HG03521 (cell line): ENCODE data around the gene LILRA5.
"Not testable (repeated sequence)": the region's sequence is repeated elsewhere in the genome, so short reads cannot be mapped to it uniquely, and the experiment has no call there.

Experiments
- ATAC-seq: cut with Tn5 transposase; IDR thresholded peaks from one replicate; pipeline ENCODE4 v1.9.1; 2021; ENCODE audit warnings: mild to moderate bottlenecking, moderate library complexity; ENCODE audit not compliant: unreplicated experiment

LILRA5 gene

DNA sequence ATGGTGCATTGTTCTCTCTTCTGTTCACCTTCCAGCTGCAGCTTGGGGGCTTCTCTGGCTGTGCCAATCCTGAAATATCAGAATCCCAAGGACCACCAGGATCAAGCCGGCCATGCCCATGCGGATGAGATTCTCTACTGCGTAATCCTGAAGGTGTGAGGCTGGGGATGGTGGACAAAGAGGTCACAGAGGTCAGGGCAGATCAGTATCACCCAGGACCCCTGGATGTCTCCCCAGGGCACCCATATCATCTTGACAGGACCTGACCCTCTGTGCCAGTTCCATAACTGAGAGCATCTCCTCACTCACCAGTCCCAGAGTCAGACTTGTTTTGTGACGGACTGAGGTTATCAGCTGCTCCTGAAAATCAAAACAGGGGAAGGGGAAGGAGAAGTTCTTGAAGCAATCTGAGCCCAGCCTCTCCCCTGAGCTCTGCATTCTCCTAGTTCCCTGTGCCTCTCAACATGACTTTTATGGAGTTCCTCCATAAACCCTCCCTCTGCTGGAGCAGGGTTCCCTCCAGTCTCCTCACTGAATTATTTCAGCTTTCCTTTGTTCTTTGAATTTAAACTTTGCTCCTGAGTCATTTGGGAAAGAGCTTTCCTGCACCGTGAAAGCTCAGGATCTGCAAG is 5.5 kb downstream of the LILRA5 start:
- no peak for ATAC-seq

DNA sequence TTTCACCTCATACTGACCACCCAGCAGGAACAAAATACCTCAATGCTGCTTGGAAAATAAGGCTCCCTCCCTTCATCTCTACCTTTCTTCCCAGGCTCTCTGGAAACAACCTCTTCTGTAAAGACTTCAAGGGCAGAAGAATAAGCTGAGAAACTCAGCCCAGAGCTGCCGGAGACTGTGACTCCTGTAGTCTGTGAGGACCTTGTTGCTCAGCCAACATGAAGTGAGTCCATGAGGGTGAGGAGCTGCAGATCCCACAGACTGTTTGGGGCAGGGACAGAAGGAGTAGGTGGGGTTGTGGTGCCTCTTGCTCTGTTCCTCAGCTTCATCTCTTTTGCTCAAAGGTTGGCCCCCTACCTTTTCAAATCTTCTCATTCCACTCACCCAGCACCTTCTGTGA is 7.8 kb downstream of the LILRA5 start:
- no peak for ATAC-seq

DNA sequence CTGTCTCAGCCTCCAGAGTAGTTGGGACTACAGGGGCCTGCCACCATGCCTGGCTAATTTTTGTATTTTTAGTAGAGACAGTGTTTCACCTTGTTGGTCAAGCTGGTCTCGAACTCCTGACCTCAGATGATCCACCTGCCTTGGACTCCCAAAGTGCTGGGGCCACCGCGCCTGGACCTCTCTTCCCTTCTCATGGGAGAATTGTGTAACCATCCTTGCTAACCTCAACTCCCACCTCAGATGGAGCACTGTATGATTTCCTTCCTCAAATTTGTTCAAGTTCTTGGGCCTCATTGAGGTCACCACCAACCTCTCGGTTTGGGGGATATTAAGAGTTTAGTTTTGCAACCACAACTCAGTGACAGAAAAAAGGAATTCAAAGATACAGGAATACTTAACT is 10.7 kb downstream of the LILRA5 start:
- no peak for ATAC-seq

DNA sequence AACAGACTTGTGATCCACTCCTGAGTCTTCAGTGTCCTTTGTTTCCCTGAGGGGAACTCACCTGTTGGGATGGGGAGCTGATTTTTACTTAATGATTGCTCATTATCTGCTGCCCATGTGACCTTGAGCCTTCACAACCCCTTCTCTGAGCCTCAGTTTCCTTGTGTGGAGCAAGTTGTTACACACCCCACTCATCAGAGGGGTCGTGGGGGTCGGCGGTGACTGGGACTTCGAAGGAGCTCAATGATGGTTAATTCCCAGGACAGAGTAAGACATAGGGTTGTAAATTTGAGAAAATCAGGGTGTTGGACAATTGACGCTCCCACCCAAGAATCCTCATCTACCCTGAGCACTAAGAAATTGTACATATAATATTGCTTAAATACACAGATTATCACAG is 13.5 kb downstream of the LILRA5 start:
- ATAC-seq = no peak

DNA sequence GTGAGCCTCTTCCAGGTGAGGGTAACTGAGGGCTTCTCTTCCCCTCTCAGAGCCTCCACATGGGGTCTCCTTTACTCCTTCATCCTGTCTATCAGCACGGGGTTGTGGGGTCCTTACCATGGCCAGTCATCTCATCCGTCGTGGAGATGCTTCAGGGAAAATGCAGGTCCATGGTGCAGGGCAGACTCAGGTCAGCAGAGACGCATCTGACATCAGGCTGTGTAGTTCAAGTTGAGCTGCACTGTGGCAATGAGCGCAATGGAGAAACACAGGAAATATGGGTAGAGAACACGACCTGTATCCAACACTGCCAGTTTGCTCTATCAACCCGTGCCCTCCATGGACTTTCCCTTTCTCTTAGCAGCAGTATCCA is 13.9 kb downstream of the LILRA5 start:
- ATAC-seq = no peak

DNA sequence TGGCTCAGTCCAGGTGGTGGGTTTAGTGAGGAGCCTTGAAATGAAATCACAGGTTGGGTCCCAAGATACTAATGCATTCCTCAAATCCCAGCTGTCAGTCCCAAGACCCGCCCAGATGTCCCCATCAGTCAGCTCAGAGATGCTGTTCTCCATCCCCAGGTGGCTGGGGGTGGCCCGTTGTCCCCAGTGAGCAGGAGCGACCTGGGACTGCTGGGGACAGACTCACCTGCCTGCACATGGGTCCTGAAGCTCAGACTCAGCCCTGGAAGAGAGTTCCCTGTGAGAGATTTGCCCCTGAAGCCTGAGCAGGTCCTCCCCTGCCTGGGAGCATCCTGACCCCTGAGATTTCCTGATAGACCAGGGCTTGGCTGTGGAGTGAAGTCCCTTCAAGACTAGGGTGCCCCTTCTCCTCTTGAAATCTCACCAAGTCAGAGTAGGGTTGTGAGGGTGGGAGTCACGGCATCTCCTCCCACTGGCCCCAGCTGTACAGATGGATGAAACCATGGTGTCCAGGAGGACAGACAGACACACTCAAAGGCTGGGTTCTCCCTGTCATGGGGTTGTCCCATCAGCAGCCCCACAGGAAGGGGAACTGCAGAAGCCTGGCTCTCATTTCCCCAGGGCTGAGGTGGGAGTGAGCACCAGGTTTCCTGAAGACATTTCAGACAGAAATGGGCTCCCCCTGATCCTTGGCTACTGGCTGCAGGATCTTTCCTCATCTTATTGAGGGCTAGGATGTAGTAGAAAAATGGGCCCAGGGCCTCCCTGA is 14.4 kb downstream of the LILRA5 start:
- no peak for ATAC-seq

DNA sequence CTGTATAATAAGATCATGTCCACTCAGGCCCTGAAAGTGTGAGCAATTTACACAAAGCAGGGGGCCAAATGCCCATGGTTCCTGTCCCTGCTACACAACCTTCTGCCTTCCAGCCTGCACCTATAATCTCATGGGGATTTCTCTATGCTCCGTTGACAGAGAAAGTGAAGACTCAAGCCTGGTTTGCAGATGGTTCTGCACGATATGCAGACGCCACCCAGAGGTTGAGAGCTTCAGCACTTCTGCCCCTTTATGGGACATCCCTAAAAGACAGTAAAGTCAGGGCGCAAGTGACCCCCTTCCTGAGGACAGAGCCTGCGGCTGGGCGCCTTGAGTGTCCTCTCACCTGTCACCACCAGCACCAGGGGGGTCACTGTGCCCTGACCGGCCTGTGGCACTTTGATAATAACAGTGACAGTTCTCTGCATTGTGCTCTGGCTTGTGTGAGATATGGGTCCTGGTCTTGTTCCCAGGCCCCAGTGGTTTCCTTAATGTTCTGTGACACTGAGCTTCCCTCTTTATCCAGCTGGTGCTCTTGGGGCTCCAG is 15.1 kb downstream of the LILRA5 start:
- no peak for ATAC-seq

DNA sequence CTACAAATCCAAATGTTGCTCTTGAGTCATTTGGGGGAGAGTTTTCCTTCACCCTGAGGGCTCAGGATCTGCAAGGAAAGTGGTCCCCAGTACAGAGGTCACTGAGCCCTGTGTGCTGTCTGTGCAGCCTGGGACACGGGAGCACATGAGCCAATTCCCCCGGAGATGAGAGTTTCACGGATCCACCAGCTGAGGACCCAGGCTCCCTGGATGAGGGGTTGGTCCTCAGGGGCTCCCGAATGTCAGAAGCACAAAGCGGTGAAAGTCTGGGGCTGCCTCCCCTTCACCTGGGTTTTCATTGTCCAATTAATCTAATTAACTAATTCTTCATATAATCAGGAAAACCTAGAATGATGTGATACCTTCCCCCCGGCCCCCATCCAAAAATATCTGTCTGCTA is 18.4 kb downstream of the LILRA5 start:
- no peak for ATAC-seq

DNA sequence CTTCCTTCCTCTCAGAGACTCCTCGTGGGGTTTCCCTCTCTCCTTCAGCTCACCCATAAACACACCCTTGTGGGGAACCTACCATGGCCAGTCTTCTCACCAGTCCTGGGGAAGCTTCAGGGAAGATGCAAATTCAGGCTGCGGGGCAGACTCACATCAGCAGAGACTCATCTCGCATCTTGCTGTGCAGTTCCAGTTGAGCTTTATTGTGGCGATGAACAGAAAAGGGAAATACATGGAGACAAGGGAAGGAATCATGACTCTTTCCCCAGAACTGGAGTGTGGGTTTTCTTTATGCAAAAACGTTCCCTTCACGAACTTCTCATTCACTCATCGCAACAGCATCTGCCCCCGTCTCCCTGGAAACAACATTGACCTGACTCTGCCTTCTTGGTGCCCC is 23.8 kb downstream of the LILRA5 start:
- ATAC-seq = not testable (repeated sequence)

DNA sequence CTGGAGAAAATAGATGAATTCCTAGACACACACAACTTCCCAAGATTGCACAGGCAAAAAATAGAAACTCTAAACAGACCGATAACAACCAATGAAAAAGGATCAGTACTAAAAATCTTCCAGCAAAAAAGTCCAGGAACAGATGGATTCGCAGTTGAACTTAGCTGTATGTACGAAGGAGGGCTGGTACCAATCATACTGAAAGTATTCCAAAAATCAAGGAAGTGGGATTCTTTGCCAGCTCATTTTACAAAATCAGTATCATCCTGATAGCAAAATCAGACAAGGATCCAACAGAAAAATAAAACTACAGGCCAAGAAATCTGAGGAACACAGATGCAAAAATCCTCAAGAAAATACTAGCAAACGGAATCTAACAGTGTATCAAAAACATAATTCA is 25.5 kb downstream of the LILRA5 start:
- no peak for ATAC-seq

DNA sequence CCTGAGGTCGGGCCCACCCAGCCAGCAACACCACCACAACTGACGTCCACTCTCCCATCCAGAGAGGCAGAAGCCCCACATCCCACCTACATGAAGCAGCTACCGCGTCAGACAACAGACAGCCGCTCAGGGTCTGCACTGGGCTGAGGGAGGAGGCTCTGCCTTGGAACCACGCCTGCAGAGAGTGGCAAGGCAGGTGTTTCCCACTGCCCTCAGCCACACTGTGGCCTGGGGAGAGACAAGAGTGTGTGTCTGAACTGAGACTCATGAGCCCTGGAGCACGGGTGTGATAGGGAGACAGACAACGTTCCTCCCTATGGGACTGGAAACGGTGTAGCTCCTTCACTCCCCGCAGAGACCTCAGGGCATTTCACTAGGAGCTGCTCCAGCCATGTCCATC is 26.7 kb downstream of the LILRA5 start:
- not testable (repeated sequence) for ATAC-seq

DNA sequence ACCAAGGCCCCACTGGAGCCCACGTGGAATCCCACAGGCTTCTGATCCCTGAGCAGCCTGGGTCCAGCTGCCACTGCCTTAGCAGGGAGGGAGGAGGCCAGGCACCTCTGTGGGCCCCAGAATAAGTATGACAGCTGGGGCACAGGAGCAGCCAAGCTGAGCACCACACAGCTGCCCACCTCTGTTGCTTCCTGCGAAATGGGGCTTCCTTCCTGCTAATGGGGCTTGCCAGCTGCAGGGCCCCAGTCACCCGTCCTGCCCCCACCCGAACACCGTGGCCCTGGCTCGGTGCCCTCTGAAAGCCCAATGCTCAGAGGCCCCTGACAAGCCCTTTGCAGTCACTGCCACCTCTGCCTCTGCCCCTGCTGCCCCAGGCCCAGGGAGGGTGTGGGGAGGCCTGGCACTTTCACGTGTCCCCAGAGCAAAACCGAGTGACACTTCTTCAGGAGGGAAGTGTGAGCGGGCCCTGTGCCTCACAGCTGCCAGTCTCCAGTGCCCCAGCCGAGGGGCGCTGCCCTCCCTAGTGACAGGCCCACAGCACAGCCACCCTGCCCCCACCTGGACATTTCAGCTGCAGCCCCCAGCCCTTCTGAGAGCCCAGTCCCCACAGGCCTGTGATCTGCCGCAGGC is 27.4 kb downstream of the LILRA5 start:
- ATAC-seq = not testable (repeated sequence)

DNA sequence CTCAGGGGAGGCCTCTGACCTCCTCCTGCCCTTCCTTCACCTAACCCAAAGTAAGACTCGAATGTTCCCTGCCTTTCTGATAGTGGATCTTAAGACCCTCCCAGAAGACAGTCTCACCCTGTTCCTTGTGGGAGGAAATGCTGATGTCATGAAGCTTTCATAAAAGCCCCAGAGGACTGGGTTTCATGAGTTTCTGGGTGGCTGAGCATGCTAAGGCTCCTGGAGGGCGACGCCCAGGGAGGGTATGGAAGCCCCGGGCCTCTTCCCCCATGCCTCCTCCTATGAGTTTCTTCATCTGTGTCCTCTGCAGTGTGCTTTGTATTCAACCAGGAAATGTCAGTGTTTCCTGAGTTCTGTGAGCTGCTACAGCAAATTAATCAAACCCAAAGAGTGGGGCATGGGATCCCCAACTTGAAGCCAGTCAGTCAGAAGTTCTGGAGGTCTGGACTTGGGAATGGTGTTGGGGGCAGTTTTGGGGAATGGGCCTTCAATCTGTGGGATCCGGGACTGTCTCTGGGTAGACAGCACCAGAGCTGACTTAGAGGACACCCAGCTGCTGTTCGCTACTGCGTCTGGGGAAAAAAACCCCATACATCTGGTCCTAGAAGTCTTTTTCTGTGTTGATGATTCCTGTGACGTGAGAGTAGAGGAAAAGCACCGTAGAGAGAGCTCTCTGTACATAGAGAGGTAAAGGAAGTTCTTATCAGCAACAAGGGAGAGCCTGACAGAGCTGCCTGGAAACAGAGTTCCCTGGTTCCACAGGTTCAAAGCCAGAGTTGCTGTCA is 30.1 kb downstream of the LILRA5 start:
- ATAC-seq = no peak

DNA sequence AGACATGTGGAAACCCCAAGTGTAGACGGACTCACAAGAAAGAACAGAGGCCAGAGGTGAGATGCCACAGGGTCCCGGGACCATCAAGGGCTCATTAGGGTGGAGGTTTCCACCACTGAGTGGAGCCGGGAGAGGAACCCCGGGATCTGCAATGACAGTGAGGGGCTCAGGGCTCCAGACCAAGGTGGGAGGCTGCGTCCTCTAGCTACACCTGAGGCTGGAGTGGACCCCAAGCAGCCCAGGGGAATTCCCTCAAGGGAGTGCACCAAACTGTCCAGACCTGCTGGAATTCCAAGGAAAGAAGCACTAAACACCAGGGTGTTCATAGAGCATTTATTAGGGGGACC is 31.3 kb downstream of the LILRA5 start:
- not testable (repeated sequence) for ATAC-seq

DNA sequence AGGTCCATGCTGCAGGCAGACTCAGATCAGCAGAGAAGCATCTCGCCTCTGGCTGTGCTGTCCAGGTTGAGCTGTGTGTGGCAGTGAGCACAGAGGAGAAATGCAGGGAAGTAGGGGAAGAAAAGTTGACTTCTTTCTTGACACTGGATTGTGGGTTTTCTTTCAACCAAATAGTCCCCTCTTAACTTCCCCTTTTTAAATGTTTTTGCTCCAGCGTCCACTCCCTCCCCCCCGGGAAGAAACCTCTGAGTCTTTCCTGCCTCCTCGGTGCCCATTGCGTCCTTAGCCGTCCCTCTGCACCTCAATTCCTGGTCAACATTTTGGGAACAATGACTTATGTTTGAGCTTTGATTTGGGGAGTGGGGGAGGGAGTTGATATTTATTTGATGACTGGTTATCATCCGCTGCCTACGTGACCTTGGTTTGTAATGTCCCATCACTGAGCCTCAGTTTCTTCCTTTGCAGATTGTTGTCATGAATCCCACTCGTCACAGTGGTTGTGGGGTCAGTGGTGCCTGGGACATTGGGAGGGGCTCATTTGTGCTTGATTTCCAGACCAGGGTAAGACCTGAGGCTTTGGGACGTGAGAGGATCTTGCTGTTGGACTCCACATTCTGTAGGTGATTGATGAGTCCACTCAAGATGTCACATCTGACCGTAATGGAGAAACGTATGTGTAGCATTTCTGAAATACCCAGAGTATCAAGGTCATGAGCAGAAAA is 31.8 kb downstream of the LILRA5 start, which contains the start of gene LILRB2:
LILRB2 (minus strand) TSS at position 104 of the 722 bp plus-strand sequence. CDS start 614 bp downstream, outside the sequence.
- no peak for ATAC-seq

DNA sequence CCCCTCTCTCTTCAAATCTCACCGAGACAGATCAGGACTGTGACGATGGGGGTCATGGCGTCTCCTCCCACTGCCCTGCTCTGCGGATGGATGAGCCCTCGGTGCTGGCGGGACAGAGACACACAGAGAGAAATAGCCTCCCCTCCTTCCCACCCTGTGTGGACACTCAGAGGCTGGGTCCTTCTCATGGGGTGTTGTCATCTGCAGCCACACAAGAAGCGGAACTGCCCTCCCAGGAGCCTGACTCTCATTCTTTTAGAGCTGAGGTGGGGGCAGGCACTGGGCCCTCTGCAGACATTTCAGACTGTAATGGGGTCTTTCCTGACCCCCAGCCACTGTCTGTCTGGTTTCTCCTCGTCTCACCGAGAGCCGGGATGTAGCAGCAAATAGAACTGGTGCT is 32.5 kb downstream of the LILRA5 start:
- not testable (repeated sequence) for ATAC-seq

DNA sequence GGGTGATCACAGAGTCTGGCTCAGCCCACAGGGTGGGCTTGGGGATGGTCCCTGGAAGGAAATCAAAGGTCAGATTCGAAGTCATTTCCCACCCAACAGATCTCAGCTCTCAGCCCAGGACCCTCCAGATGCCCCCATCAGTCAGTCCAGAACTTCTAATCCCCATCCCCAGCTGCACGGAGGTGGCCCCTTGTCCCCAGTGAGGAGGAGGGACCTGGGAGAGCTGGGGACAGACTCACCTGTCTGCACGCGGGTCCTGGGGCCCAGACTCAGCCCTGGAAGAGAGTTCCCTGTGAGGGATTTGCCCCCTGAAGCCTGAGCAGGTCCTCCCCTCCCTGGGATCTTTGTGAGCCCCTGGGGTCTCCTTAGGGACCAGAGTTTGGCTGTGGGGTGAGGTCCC is 32.9 kb downstream of the LILRA5 start:
- ATAC-seq = not testable (repeated sequence)

DNA sequence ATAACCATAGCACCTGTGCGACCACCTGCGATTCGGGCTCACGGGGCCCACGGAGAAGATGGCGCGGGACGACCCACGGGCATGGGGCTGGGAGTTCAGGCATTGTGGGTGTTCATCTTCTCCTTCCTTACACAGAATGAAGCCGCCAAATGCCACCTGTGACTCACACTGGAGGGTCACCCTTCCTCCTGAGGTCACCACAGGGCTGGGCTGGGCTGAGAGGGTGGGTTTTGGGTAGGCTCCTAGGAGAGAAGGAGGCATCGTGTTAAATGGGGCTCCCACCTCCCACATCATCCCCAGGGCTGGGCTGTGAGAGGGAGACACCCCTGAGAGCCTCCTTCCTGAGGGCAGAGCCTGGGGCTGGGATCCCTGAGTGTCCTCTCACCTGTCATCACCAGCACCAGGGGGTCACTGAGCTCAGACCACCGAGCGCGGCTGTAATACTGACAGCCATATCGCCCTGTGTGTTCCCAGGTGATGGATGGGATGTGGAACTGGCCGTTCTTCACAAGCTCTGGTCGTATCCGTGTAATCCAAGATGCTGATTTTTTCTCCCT is 33.5 kb downstream of the LILRA5 start:
- ATAC-seq = no peak

DNA sequence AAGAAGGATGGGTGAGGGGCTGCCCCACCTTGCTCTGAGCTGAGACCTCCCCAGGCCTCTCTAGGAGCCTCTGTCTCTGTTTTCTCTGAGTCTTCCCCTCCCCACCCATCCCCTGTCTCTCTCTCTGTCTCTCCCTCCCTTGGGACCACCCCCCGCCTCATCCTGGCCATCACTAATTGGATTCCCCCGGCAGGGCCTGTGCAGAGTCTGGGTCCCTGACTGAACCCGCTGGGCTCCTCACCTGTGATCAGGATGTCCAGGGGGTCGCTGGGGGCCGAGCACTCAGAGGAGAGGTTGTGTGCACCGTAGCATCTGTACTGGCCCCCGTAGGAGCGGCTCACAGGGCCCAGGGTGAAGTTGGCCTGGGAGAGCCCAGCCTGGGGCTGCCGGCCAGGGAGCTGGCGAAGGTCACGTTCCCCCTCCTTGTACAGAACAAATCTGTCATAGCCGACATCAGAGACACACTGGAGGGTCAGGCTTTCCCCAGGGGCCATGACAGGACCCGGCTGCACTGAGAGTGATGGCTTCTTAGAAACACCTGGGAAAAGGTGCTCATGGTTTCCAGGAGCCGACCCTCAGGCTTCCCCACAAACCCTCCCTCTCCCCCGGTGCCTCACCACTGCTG is 34.3 kb downstream of the LILRA5 start:
- not testable (repeated sequence) for ATAC-seq

DNA sequence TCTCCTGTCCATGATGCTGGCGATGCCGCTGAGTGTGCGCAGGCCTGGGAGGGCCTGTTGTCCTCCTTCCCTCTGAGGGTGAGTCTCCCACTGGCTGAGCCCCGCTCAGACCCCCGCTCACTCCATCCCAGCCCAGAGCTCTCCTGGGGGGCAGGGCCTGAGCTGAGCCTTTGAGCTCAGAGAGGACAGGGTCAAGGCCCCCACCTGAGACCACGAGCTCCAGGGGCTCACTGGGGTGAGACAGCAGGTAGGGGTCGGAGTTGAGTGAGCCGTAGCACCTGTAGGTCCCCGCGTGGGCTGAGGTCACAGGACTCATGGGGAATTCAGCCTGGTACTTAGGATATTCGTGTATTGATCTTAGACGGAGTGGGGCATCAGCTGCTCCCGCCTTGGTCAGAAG is 34.9 kb downstream of the LILRA5 start:
- ATAC-seq = not testable (repeated sequence)
